Left renal pelvis (tissue), 4 donors: ENCODE data around the gene ELMOD1. TPM values are rescaled to one million over a fixed set of nuclear protein-coding genes. Genes with fewer than 3 reads are reported as not detected.
A peak's percentile ranks its signal among the peaks of the same experiment; 100 is the strongest.

ENCODE experiments used
- DNase-seq, 4 donors: peaks; one replicate each; pipeline ENCODE4 v3.0.0-alpha.2; 2013; ENCODE audit warnings: low read depth in 4 of 4, low spot score in 3 of 4
- polyA plus RNA-seq, 4 donors: library from polyadenylated mRNA; unstranded; fragments of 120-200 nt; gene quantifications; one replicate each; pipeline ENCODE4 v1.2.1, GENCODE V29; 2013; ENCODE audit not compliant: insufficient read length in 4 of 4

ELMOD1 gene
- polyA plus RNA-seq, 4 donors, result 0.19 to 0.33 (median 0.27) TPM; not detected in 1

DNA sequence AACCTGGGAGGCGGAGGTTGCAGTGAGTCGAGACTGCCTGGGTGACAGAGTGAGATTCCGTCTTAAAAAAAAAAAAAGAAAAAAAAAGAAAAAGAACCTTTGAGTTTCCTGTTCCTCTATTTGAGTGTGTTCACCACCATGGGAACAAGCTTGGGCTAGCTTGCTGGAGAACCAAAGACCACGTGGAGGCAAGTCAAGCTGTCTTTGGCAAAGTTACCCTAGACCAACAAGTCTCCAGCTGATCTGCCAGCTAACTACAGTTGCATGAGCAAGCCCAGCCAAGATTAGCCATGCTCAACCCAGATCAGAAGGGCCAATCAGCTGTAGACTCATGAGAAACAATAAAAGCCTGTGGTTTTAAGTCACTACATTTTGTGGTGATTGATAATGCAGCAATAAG lies 91.2 kb downstream of the ELMOD1 start:
- DNase-seq, result no peak

GRCh38 chr11:107682572-107682971 lies 91.6 kb downstream of the ELMOD1 start:
- DNase-seq, result no peak

DNA sequence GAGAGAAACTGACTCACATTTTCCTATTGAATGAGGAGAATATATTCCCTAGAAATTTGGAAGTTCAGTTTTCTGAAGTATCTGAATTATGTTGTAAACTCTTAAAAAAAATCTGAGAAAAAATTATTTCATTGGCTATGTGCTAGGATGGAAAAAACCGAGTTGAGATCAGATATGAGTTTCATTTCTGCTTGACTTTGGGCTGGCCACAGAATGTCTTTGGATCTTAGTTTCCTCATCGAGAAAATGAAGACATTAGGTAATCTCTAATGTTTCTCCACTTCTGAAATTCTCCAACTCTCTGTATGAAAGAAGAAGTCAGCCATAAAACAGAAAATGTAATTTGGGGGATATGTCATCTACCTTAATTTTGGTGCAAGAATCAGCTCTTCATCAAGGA lies 92.1 kb downstream of the ELMOD1 start:
- no peak for DNase-seq

DNA sequence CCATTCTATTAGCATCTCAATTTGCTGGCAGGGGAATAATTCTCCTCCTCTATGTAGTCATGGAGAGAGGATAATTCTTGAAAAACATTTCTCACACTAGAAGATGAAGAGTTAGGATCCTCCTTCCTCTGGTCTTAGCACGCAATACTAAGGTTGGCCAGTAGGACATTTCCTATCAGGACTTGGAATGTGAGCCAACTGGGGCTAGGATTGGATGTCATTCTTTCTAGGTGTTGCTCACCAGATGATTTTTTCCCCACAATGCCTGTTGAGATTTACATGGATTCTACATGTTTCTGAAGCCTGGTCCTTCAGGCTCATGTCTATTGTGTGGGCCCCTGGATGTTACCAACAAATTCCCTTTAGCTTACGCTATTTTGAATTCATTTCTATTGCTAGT lies 92.9 kb downstream of the ELMOD1 start:
- no peak for DNase-seq

DNA sequence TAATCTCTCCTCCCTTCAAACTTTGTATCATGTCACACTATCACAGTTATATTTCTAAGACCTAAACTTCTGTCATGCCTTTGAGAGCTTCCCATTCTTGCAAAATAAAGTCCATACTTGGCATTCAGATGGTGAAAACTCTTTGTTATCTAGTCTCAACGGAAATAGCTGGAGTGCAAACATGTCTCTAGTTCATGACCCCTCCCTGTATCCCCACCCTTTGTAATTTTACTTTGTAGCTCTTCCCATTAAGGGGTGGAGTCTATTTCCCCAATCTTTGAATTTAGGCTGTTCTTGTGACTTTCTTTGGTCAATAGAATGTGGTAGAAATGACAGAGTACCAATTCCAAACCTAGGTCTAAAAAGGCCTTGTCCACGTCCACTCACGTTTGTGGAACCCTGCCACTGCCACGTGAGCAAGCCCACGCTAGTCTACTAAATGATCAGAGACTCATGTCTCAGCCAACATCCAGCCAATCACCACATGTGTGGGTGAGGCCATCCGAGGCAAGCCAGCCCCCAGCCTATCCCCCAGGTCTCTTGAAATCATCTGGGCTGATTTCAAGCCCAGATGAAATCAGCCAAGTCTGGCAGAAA lies 97.5 kb downstream of the ELMOD1 start:
- no peak for DNase-seq

GRCh38 chr11:107689317-107690202 lies 98.6 kb downstream of the ELMOD1 start:
- peak in 3 of 4 donors; percentile 10 to 36 (median 26) for DNase-seq

GRCh38 chr11:107691000-107691750 lies 100.2 kb downstream of the ELMOD1 start:
- no peak for DNase-seq

DNA sequence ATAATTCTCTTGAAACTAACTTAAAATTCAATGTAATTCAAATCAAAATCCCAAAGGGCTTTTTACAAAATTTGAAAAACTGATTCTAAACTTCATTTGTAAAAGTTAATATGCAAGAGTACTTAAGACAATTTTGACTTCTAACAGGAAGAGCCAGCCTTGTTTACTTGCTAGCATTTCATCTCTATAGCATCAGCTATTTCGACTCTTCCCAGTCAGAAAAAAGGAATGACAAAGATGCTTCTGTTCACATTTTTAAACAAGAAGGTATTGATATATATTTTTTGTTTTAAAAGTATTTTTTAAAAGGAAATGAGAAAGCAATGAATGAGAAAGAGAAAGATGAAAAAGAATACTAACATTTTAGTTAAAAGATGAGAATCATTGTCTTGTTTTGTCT lies 104.5 kb downstream of the ELMOD1 start:
- DNase-seq, result no peak

DNA sequence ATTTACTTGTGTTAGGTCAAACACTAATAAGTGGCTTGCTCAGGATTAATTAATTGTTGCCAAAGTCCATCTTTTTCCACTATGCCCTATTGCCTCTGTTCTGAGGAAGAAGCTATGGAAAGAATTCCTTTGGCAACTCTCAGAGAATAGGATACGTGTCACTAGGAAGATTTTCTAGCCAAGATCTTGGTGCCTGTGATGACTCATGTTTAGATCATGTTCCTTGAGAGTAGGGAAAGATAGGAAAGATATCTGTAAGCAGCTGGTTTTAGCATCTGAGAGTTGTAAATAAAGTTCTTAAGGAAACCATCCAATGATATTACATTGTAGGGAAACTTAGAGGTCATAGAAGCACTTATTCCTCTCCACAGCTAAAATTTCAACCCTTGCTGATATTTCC lies 105.2 kb downstream of the ELMOD1 start:
- no peak for DNase-seq

DNA sequence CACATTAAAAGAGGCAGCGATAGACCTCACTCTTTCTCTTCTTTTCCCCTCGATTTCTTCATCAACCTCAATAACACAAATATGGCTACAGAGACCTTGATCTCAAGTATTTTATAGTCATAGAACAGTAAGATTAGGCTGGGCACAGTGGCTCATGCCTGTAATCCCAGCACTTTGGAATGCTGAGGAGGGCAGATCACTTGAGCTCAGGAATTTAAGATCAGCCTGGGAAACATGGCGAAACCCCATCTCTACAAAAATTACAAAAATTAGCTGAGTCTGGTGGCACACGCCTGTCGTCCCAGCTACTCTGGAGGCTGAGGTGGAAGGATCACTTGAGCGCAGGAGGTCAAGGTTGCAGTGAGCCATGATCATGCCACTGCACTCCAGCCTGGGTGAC lies 106.3 kb downstream of the ELMOD1 start:
- no peak for DNase-seq

GRCh38 chr11:107699371-107700285 lies 108.7 kb downstream of the ELMOD1 start:
- no peak for DNase-seq

- DNase-seq, result no peak
Observed at GRCh38 chr11:107702109-107702660, 111.2 kb downstream of the ELMOD1 start.

GRCh38 chr11:107702723-107703122 lies 111.8 kb downstream of the ELMOD1 start:
- no peak for DNase-seq

DNA sequence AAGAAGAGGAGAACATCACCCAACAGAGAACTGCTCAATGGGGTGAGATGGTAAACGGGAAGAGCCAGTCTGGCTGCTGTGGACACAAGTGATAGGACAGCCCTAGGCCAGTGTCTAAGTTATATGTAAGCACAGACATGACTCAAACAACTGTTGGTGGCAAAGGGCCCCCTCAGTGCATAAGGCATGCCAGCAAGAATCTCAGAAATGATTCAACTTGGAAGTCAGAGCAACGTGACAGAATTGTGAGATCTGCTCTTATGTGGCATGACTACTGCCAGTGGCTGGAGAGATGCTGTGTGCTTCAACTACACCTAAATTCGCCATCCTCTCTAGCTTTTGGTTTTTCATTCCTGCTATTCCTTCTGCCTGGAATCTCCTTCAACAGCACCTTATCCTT lies 113.5 kb downstream of the ELMOD1 start:
- DNase-seq, result no peak

DNA sequence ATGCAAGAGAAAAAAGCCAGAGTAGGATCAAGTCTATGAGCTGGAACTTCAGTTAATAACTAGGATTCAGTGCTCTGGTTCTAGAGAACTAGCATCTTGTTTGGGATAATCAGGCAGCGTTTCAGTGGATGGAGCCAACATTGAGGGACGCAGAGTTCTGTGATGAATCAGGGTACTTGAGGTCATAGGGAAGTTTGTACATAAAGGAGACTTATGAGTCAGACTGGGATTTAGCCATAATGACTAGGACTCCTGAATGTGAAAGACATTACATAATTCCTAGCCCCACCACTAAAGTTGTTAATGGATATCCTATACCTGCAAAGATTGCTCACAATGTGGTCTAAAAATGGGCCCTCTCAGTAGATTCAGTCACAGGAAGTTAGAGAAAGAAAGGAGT lies 114.1 kb downstream of the ELMOD1 start:
- no peak for DNase-seq

- no peak for DNase-seq
Observed at GRCh38 chr11:107706531-107706930, 115.6 kb downstream of the ELMOD1 start.

- no peak for DNase-seq
Observed at GRCh38 chr11:107707215-107707671, 116.3 kb downstream of the ELMOD1 start.

GRCh38 chr11:107707807-107708206 lies 116.9 kb downstream of the ELMOD1 start:
- DNase-seq, result no peak

GRCh38 chr11:107708792-107709191 lies 117.8 kb downstream of the ELMOD1 start:
- no peak for DNase-seq

DNA sequence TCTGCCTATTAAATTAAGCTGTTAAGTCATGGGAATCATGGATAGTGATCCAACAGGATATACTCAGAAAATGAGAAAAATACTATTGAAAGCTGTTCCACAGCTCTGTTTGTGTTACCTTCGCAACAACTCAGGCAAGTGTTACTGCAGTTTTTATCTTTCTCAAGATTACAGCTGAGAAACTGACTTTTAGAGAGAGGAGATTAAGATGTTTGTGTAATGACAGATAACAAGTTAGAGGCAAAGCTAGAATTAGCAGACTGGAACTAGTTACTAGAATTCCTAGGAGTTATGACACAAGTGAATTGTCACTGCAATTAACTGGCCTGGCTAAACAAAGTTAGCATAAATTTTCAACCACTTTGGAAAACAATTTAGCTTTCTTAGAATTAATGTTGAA lies 119.4 kb downstream of the ELMOD1 start:
- DNase-seq, result no peak
